ACC112 (cell line): ENCODE results near the gene PDLIM3.
A peak's percentile ranks its signal among the peaks of the same experiment; 100 is the strongest.
"Not testable (repeated sequence)": the region's sequence is repeated elsewhere in the genome, so short reads cannot be mapped to it uniquely, and the experiment has no call there.

Experiments
- H2AFZ ChIP-seq: fragments of 200-600 bp; sonication (generic); one replicate; pipeline ENCODE4 v1.6.0; 2017; ENCODE audit warnings: antibody characterized with exemption, low read length; ENCODE audit not compliant: unreplicated experiment
- H3K27ac ChIP-seq: fragments of 200-600 bp; sonication (generic); 2 replicates; pipeline ENCODE4 v1.5.1; 2014; ENCODE audit warnings: low read depth, mild to moderate bottlenecking, antibody characterized with exemption, low read length, moderate library complexity
- H3K27me3 ChIP-seq: fragments of 200-600 bp; sonication (generic); 2 replicates; pipeline ENCODE4 v1.6.1; 2014; ENCODE audit warnings: mild to moderate bottlenecking, antibody characterized with exemption, low read length, moderate library complexity, mixed read lengths; ENCODE audit not compliant: insufficient read depth
- H3K36me3 ChIP-seq: fragments of 200-600 bp; sonication (generic); 2 replicates; pipeline ENCODE4 v1.6.1; 2016; ENCODE audit warnings: mild to moderate bottlenecking, antibody characterized with exemption, low read length, moderate library complexity, mixed read lengths; ENCODE audit not compliant: insufficient read depth
- H3K4me1 ChIP-seq: fragments of 200-600 bp; sonication (generic); one replicate; pipeline ENCODE4 v1.6.1; 2016; ENCODE audit warnings: low read length, mixed read lengths; ENCODE audit not compliant: insufficient read depth, unreplicated experiment, control insufficient read depth
- H3K4me3 ChIP-seq: fragments of 200-600 bp; sonication (generic); 2 replicates; pipeline ENCODE4 v1.5.1; 2014; ENCODE audit warnings: mild to moderate bottlenecking, low read depth, low read length
- H3K79me2 ChIP-seq: fragments of 200-600 bp; sonication (generic); one replicate; pipeline ENCODE4 v1.6.0; 2016; ENCODE audit warnings: low read length; ENCODE audit not compliant: control insufficient read depth, unreplicated experiment, insufficient read depth

Gene PDLIM3

DNA sequence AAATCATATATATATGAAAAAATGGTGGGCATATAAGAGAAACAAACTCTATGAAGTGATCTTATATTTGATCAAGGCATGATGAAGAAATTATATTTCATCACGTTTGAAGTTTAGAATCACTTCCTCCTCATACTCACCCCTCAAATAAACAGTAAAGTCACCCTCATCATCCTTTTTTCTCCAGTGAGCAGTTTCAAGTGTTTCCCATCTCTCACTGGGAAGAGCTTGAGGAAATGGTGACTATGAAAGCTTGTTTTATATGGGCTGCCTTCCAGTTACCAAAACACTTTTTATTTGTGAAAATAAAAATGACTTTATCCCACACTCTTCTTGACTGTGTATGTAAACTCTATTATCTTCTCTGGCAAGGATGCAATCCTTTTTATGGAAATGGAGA, 16.8 kb downstream of the PDLIM3 start:
- H3K4me3 ChIP-seq: no peak overlapping the region
- H3K27me3 ChIP-seq: no peaks in the 10 kb centered on the region
- H3K4me1 ChIP-seq: peaks cover 7% of the 10 kb centered on the region
- no peak overlapping the region for H2AFZ ChIP-seq
- H3K79me2 ChIP-seq: no peaks in the 10 kb centered on the region
- H3K36me3 ChIP-seq: no peaks in the 10 kb centered on the region
- H3K27ac ChIP-seq: no peak overlapping the region

DNA sequence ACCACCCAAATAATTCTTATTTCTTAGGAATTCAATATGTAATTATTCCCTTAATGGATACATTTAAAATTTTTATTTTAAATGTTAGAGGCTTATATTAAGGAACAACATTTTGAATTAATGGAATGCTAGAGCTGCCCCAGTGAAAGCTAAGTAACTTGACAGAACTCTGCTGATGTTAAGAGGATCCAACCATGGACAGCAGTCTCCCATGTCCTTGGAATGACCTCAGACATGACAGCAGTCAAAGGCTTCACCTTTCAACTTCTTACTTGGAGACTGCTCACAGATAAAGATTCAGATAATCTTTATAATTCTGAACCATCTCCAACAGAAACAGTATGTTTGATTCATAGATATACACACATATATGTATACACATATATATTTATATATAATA, 17.2 kb downstream of the PDLIM3 start:
- Histone ChIP-seq H3K79me2 (no peaks in the 10 kb centered on the region), H2AFZ (no peak overlapping the region), H3K27me3 (no peaks in the 10 kb centered on the region), H3K36me3 (no peaks in the 10 kb centered on the region), H3K4me3 (no peak overlapping the region), H3K27ac (no peak overlapping the region), H3K4me1 (peaks cover 10% of the 10 kb centered on the region)

DNA sequence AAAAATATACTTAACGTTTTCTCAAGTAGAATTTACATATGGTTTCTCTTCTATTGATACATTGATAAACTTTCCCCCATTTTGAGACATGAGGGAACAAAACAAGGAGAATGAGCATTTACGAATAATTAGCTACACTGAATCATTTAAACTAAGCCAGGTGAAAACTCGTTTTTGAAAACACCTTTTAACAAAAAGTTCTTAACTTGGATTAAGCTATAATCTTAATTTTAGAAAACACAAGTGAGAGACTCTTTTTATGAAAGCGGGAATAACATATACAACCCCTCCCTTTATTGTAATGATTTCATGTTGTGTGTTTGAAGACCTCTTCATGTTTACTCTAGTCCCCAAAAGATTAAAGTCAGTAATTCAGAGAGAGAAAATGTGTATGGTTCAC, 20.1 kb downstream of the PDLIM3 start:
- Histone ChIP-seq H2AFZ (no peak overlapping the region), H3K4me3 (no peak overlapping the region), H3K27me3 (no peaks in the 10 kb centered on the region), H3K79me2 (no peaks in the 10 kb centered on the region), H3K27ac (no peak overlapping the region), H3K36me3 (no peaks in the 10 kb centered on the region), H3K4me1 (peaks cover 17% of the 10 kb centered on the region)

DNA sequence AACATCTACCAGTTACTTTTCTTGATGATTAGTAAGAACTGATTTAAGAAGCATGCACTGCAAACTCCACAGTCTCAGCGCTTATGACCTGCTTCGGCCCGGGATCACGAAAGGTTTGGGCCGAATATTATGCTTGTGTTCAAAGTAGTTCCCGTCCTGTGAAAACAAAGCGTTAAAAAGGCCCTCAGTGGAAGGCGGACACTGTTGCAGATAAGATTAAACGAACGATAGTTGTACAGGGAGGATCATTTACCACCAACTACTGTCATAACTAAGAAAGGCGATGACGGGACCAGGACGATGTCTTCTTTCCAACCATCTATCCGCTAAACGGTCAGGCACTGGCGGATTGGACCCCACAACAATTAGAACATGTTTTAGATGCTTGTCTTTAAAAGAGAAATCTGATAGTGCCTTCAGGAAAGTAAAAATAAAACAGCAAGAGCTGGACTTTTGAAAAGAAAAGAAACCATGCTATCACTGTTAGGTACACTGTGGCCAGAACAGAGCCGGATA, 21.1 kb downstream of the PDLIM3 start:
- Histone ChIP-seq H3K79me2 (no peaks in the 10 kb centered on the region), H3K4me3 (no peak overlapping the region), H3K36me3 (no peaks in the 10 kb centered on the region), H3K27ac (peak overlapping the region; percentile 52), H3K4me1 (peaks cover 17% of the 10 kb centered on the region), H3K27me3 (no peaks in the 10 kb centered on the region), H2AFZ (no peak overlapping the region)

DNA sequence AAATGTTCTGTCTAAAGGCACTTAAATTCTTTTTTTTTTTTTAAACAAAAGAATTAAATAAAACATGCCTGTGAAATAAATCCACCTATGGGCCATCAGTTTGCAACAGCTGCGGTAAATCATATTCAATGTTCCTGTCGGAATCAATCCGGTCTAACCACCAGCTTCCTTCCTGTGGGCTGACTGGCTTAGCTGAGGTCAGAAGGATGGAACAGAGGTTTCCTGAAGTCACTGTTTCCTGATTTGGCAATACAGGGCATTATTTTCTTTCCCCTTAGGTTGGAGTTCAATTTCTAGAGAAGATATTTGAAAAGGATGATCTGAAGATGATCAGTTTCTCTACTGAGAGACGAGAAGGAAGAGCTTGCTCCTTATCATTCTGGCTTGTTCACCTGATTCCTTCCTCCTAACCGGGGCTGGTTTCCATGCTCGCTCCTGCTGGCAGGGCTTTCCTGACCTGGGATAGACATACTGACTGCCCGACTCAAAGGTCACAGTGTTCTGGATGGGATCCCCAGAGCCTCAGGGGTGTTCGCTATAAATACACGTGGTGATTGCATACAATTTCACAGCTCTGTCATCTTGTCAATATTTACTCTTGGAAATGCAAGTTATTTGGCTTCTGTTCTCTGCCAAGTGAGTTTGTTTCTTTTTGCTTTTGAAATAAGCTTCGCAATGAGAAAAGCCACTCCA, 21.7 kb downstream of the PDLIM3 start:
- peaks cover 17% of the 10 kb centered on the region for H3K4me1 ChIP-seq
- no peak overlapping the region for H2AFZ ChIP-seq
- H3K4me3 ChIP-seq: no peak overlapping the region
- no peaks in the 10 kb centered on the region for H3K79me2 ChIP-seq
- H3K27ac ChIP-seq: peak overlapping the region; percentile 52
- H3K27me3 ChIP-seq: no peaks in the 10 kb centered on the region
- H3K36me3 ChIP-seq: no peaks in the 10 kb centered on the region

DNA sequence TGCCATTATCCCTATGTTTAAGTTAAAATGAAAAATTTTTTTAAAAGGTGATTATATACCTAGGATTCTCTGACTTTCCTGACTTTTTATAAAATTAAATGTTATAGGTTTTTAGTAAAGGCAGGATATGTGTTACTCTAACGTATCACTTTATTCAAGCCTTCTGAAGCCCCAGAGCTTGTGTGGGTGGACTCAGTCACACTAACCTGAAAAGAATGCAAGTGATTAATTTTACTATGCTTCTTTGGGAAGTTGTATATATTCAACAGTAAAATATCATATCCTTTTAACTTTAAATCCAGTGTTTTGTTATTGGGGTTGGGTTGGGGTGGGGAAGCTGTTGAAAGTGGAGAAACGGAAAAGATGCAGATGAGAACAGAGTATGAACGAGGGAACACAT, 22.8 kb downstream of the PDLIM3 start:
- H3K79me2 ChIP-seq: no peaks in the 10 kb centered on the region
- no peak overlapping the region for H2AFZ ChIP-seq
- H3K27me3 ChIP-seq: no peaks in the 10 kb centered on the region
- H3K36me3 ChIP-seq: no peaks in the 10 kb centered on the region
- peak overlapping the region; percentile 25; the same call in 1 of the 2 replicates for H3K27ac ChIP-seq
- no peak overlapping the region for H3K4me3 ChIP-seq
- H3K4me1 ChIP-seq: peaks cover 17% of the 10 kb centered on the region

DNA sequence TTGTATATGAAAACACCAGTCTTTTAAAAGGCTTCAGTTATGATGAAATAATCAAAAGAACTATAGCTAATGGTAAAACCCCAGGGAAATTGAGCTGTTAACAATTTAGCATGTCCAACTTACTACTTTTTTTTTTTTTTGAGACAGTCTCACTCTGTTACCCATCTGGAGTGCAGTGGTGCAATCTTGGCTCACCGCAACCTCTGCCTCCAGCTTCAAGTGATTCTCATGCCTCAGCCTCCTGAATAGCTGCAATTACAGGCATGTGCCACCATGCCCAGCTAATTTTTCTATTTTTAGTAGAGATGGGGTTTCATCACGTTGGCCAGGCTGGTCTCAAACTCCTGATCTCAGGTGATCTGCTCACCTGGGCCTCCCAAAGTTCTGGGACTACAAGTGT, 24.1 kb downstream of the PDLIM3 start:
- not testable (repeated sequence) for H3K27me3 ChIP-seq

DNA sequence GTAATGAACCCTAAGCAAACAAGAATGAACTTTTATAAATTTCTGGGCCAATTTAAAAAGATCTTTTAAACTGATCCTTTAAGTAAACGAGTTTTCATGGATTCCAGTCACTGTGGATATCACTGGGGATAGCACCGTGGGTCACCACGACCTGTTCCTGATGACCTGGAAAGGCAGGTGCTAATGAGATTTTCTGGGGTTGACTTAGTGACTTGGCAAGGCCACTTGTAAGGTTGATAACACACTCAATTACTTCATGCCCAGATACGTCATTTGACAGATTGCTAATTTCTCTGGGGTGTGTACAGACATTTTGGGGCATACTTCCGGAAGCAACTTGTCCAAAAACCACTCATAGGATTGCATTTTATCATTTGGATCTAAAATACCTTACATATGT, 24.5 kb downstream of the PDLIM3 start:
- Histone ChIP-seq H3K27me3 (no peaks in the 10 kb centered on the region), H3K4me1 (peaks cover 17% of the 10 kb centered on the region), H2AFZ (no peak overlapping the region), H3K27ac (no peak overlapping the region), H3K36me3 (no peaks in the 10 kb centered on the region), H3K4me3 (no peak overlapping the region), H3K79me2 (no peaks in the 10 kb centered on the region)

More for the DNA sequence above, 24.1 kb downstream of the PDLIM3 start:
- not testable (repeated sequence) for H3K36me3 ChIP-seq, H3K4me3 ChIP-seq, H3K27ac ChIP-seq, H3K79me2 ChIP-seq, H2AFZ ChIP-seq
- H3K4me1 ChIP-seq: peaks cover 17% of the 10 kb centered on the region

DNA sequence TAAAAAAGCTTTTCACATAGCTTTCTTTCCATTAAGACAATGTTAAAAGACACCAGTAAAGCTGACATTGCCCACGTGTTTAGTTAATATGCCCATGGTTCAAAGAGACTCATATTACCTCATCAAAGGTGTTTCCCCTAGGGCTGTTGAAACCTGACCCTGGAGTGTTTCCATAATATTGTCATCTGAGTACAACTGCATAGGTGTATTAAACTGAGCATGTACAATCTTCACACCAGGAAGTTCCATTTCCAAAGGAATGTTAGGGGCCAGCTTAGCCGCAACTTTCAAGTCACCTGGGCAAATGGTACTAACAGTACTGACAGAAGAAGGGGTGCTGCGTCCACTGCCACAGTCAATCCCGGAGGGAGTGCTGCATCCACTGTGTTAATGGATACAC, 27.1 kb downstream of the PDLIM3 start:
- H2AFZ ChIP-seq: no peak overlapping the region
- peaks cover 8% of the 10 kb centered on the region for H3K4me1 ChIP-seq
- no peaks in the 10 kb centered on the region for H3K27me3 ChIP-seq
- no peak overlapping the region for H3K27ac ChIP-seq
- no peaks in the 10 kb centered on the region for H3K79me2 ChIP-seq
- H3K4me3 ChIP-seq: no peak overlapping the region
- H3K36me3 ChIP-seq: no peaks in the 10 kb centered on the region

DNA sequence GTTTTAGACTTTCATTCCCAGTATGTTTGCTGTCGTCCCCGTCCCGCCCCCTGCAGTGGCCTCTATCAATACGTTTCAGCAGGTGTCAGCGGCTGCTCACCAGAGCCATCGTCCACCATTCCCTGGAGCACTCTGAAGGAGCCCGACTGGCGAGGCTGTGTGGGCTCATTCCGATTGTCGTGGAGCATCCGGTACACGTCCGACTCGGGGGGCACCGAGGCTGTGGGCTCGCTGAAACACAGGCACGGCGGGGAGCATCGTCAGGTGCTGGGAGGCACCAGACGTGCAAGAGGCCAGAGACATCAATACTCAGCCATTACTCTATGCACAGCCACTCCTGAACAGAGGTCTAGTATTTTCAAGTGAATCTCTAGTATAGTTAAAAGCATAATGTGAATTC, 28.9 kb downstream of the PDLIM3 start:
- Histone ChIP-seq H3K4me1 (no peaks in the 10 kb centered on the region), H3K36me3 (no peaks in the 10 kb centered on the region), H2AFZ (no peak overlapping the region)

More for the DNA sequence above, 28.9 kb downstream of the PDLIM3 start:
- Histone ChIP-seq H3K27me3 (no peaks in the 10 kb centered on the region), H3K4me3 (no peak overlapping the region), H3K27ac (no peak overlapping the region), H3K79me2 (no peaks in the 10 kb centered on the region)
